Naive thymus-derived CD4-positive, alpha-beta T cell (primary cell): ENCODE data around the gene CUL9. TPM values are rescaled to one million over a fixed set of nuclear protein-coding genes. Genes with fewer than 3 reads are reported as not detected.

Experiments used
- ATAC-seq: fragments of 150-1000 bp; cut with Tn5 transposase; 2 replicates; pipeline ENCODE4 v1.10.0; 2021; ENCODE audit warnings: mild to moderate bottlenecking, moderate library complexity
- CTCF ChIA-PET: fragments of 350-600 bp; sonication (Branson Sonifier 250); formaldehyde crosslinking; loops from one replicate; lab custom pipeline; 2021; ENCODE audit warnings: antibody characterized with exemption; lab: Charles Lee
- POLR2A ChIA-PET: fragments of 350-600 bp; sonication (Branson Sonifier 250); formaldehyde crosslinking; loops from one replicate; lab custom pipeline; 2021; ENCODE audit warnings: antibody characterized with exemption, inconsistent platforms; lab: Charles Lee
- DNase-seq, 9 donors: peaks; one replicate each; pipeline versions ENCODE4 v3.0.0 to v3.0.0-alpha.2; 2020 to 2022; ENCODE audit warnings: mixed read lengths in 1 of 9
- H3K27ac ChIP-seq: one replicate; pipeline ENCODE4 v1.7.0; 2013; ENCODE audit warnings: mild to moderate bottlenecking, low read depth, low read length, moderate library complexity
- H3K27me3 ChIP-seq, 2 donors: one replicate each; pipeline ENCODE4 v1.7.0; 2013; ENCODE audit warnings: low read length in 2 of 2, mild to moderate bottlenecking in 2 of 2, moderate library complexity in 2 of 2; ENCODE audit not compliant: control insufficient read depth in 2 of 2, insufficient read depth in 2 of 2
- H3K36me3 ChIP-seq, 3 experiments: 1 replicate in 2 of 3; 2 replicates in 1 of 3; pipeline ENCODE4 v1.7.0; 2013; ENCODE audit warnings: low read length in 3 of 3, mild to moderate bottlenecking in 3 of 3, moderate library complexity in 1 of 3; ENCODE audit not compliant: insufficient read depth in 3 of 3, control insufficient read depth in 2 of 3
- H3K4me1 ChIP-seq, 2 donors: one replicate each; pipeline ENCODE4 v1.7.0; 2013; ENCODE audit warnings: low read length in 2 of 2, mild to moderate bottlenecking in 2 of 2, moderate library complexity in 1 of 2; ENCODE audit not compliant: control insufficient read depth in 2 of 2, insufficient read depth in 2 of 2
- H3K4me3 ChIP-seq: 2 replicates; pipeline ENCODE4 v1.7.0; 2013; ENCODE audit warnings: mild to moderate bottlenecking, low read length
- H3K9me3 ChIP-seq, 3 experiments: 1 replicate in 2 of 3; 2 replicates in 1 of 3; pipeline ENCODE4 v1.7.0; 2013; ENCODE audit warnings: low read length in 3 of 3; ENCODE audit not compliant: control insufficient read depth in 2 of 3
- H3K27ac Mint-ChIP-seq, 9 donors: one replicate each; pipeline ENCODE4 v1.8.0; 2020 to 2022; ENCODE audit warnings: mixed read lengths in 9 of 9, mild to moderate bottlenecking in 8 of 9, moderate library complexity in 5 of 9, inconsistent platforms in 2 of 9
- H3K27me3 Mint-ChIP-seq, 5 donors: one replicate each; pipeline ENCODE4 v1.8.0; 2021 to 2022; ENCODE audit warnings: mixed read lengths in 5 of 5, mild to moderate bottlenecking in 1 of 5
- H3K36me3 Mint-ChIP-seq, 5 donors: one replicate each; pipeline ENCODE4 v1.8.0; 2020 to 2022; ENCODE audit warnings: mixed read lengths in 5 of 5, mild to moderate bottlenecking in 3 of 5, inconsistent platforms in 1 of 5
- H3K4me1 Mint-ChIP-seq, 7 donors: one replicate each; pipeline ENCODE4 v1.8.0; 2020 to 2022; ENCODE audit warnings: mixed read lengths in 7 of 7, mild to moderate bottlenecking in 3 of 7, inconsistent platforms in 1 of 7
- H3K4me3 Mint-ChIP-seq, 10 donors: one replicate each; pipeline ENCODE4 v1.8.0; 2020 to 2022; ENCODE audit warnings: mild to moderate bottlenecking in 10 of 10, mixed read lengths in 10 of 10, moderate library complexity in 6 of 10, inconsistent platforms in 2 of 10
- H3K9me3 Mint-ChIP-seq, 11 donors: one replicate each; pipeline ENCODE4 v1.8.0; 2020 to 2022; ENCODE audit warnings: mixed read lengths in 11 of 11, mild to moderate bottlenecking in 4 of 11, inconsistent platforms in 1 of 11, moderate library complexity in 1 of 11
- intact Hi-C, 2 donors: fragments of 100-400 bp; cut with micrococcal nuclease; formaldehyde crosslinking; loops; one replicate each; pipeline ENCODE4 v1.15.1; 2023
- polyA plus RNA-seq, 2 donors: library from polyadenylated mRNA; unstranded; fragments of 300-500 nt; fragmentation: Illumina TruSeq; gene quantifications; one replicate each; pipeline ENCODE4 v1.2.3, GENCODE V29; 2021
- total RNA-seq, 6 experiments: library from RNA in 5 of 6; stranded (reverse) in 5 of 6; gene quantifications; 1 replicate in 5 of 6; 2 replicates in 1 of 6; pipeline ENCODE4 v1.2.3 and lab custom pipeline; 2021 to 2026

Gene CUL9
- total and polyA plus RNA-seq, 7 experiments from 2014 or later, result 12.3 to 123 (median 97.3) TPM

DNA sequence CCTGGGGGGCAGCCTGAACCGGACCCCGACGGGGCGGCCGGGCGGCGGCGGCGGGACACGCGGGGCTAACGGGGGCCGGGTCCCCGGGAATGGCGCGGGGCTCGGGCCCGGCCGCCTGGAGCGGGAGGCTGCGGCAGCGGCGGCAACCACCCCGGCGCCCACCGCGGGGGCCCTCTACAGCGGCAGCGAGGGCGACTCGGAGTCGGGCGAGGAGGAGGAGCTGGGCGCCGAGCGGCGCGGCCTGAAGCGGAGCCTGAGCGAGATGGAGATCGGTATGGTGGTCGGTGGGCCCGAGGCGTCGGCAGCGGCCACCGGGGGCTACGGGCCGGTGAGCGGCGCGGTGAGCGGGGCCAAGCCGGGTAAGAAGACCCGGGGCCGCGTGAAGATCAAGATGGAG is 10.3 kb upstream of the CUL9 start:
- Mint-ChIP-seq H3K27ac (peak overlapping the region; percentile 87 to 98 (median 93)), H3K27me3 (peaks cover 0 to 2% (median 0%) of the 10 kb centered on the region in 5 donors), H3K4me1 (peaks cover 35 to 49% (median 40%) of the 10 kb centered on the region in 7 donors), H3K9me3 (no peaks in the 10 kb centered on the region), H3K4me3 (peak overlapping the region; percentile 85 to 99 (median 96)), H3K36me3 (peaks cover 0 to 16% (median 0%) of the 10 kb centered on the region in 5 donors)
- ATAC-seq (no peak), DNase-seq (peak in 6 of 9 donors; percentile 30 to 58 (median 50))
- Histone ChIP-seq H3K27me3 (no peaks in the 10 kb centered on the region), H3K27ac (peak overlapping the region; percentile 73), H3K36me3 (peaks cover 0 to 25% (median 10%) of the 10 kb centered on the region in 3 experiments), H3K4me1 (peaks cover 26 to 29% of the 10 kb centered on the region in 2 donors), H3K9me3 (no peaks in the 10 kb centered on the region), H3K4me3 (peak overlapping the region; percentile 76)
- ChIA-PET CTCF (no interaction called here), POLR2A (interaction anchor here (0.6 to 4.9 kb wide), 8 partner anchors 9 to 243 kb away, joined by 3 to 21 read pairs (median 6); partner anchors contain the start of genes CNPY3, CUL9, DNPH1 and KLHDC3)
- intact Hi-C loops, result loop anchor here (1.0 to 5.0 kb wide), 29 partner anchors 13 to 1384 kb away; partner anchors contain the start of genes ABCC10 (in 2 of the 2), BICRAL (in 2 of the 2), CNPY3 (in 2 of the 2) and GTPBP2 (in 2 of the 2)

DNA sequence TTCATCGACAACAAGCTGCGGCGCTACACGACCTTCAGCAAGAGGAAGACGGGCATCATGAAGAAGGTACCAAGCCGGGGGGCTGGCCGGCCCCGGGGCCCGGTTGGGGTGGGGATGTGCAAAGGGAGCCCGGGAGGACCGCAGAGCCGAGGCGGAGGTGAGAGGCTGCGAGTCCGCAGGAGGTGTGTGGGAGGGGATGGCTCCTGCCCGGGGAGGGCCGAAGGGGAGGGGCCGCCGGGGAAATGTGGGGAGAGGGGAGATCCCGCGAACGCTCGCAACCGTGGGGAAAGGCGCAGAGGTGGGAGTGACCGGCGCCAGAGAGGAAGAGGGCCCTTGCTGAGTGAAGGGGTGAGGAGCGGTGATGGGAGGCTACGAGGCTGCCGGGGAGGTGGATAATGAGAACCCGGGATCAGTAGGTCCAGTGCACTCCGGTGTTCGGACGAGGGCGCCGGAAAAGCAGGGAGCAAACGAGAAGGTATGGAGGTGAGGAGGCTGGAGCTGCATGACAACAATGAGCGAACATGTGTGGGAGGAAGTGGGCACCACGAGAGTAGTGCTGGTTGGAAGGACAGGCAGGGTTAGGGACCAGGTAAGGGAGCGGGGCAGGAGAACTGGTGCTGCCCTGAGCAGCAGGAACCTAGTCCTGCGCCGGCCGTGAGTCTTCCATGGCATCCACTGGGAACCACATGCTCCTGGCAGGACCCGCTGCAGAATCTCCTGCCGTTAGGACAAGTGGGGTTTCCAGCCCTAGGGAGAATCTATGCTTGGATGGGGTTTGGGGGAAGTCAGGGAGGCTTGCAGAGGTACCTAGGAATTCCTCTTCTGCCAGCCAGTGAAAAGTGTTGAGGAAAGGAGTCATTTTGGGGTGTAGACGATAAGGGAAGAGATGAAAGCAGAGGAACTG is 9.6 kb upstream of the CUL9 start:
- H3K36me3 Mint-ChIP-seq, result peaks cover 0 to 16% (median 0%) of the 10 kb centered on the region in 5 donors
- H3K4me3 Mint-ChIP-seq, result peak overlapping the region; percentile 85 to 99 (median 96)
- Histone ChIP-seq H3K27ac (peak overlapping the region; percentile 73), H3K4me3 (peak overlapping the region; percentile 72), H3K4me1 (peaks cover 26 to 29% of the 10 kb centered on the region in 2 donors), H3K9me3 (no peaks in the 10 kb centered on the region), H3K36me3 (peaks cover 0 to 31% (median 13%) of the 10 kb centered on the region in 3 experiments), H3K27me3 (no peaks in the 10 kb centered on the region)
- intact Hi-C loops, result loop anchor here (5.0 kb wide), 10 partner anchors 105 to 1385 kb away; partner anchors contain the start of genes GTPBP2 (in 1 of the 2), MRPS10 (in 1 of the 2), POLH (in 1 of the 2) and TOMM6 (in 1 of the 2)
- no peak for ATAC-seq
- H3K4me1 Mint-ChIP-seq, result peaks cover 35 to 49% (median 40%) of the 10 kb centered on the region in 7 donors
- H3K27ac Mint-ChIP-seq, result peak overlapping the region; percentile 87 to 98 (median 93)
- no peaks in the 10 kb centered on the region for H3K9me3 Mint-ChIP-seq
- POLR2A ChIA-PET, result interaction anchor here (0.6 to 4.9 kb wide), 10 partner anchors 8 to 243 kb away, joined by 3 to 21 read pairs (median 6); partner anchors contain the start of genes CNPY3, CUL9, DNPH1 and KLHDC3
- DNase-seq, result peak in 7 of 9 donors; percentile 19 to 74 (median 28)
- CTCF ChIA-PET, result no interaction called here
- peaks cover 0 to 2% (median 0%) of the 10 kb centered on the region in 5 donors for H3K27me3 Mint-ChIP-seq

DNA sequence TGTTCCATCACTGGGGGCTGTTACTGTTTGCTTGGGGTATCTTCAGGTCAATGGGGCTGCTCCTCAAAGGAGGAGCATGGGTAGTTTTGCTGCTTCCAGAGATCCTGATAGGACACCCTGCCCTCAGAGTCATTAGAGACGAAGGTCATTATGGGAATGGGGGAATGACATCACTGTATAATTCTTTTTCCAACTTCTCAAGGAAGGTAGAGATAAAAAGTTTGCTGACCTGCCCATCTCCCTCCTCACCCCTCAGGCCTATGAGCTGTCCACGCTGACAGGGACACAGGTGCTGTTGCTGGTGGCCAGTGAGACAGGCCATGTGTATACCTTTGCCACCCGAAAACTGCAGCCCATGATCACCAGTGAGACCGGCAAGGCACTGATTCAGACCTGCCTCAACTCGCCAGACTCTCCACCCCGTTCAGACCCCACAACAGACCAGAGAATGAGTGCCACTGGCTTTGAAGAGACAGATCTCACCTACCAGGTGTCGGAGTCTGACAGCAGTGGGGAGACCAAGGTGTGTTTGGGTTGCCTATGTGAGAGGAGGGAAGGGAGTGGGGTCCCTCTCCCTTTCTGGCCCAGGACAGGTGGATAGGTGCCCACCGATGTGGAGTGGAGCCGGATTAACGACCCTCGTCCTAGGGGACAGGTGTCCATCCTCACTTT is 8.3 kb upstream of the CUL9 start:
- Histone ChIP-seq H3K27me3 (no peaks in the 10 kb centered on the region), H3K4me1 (peaks cover 26 to 29% of the 10 kb centered on the region in 2 donors), H3K4me3 (peak overlapping the region; percentile 72), H3K36me3 (peaks cover 7 to 45% (median 13%) of the 10 kb centered on the region in 3 experiments), H3K27ac (peak overlapping the region; percentile 73), H3K9me3 (no peaks in the 10 kb centered on the region)
- ATAC-seq (no peak), DNase-seq (peak in 6 of 9 donors; percentile 23 to 39 (median 31))
- intact Hi-C loops, result loop anchor here (1.0 to 5.0 kb wide), 19 partner anchors 9 to 1439 kb away; partner anchors contain the start of genes CUL9 (in 2 of the 2), GTPBP2 (in 1 of the 2), MRPS10 (in 1 of the 2) and POLH (in 1 of the 2)
- Mint-ChIP-seq H3K9me3 (no peaks in the 10 kb centered on the region), H3K36me3 (peaks cover 0 to 25% (median 10%) of the 10 kb centered on the region in 5 donors), H3K27ac (peak overlapping the region; percentile 70 to 98 (median 94)), H3K4me3 (peak overlapping the region; percentile 85 to 99 (median 96)), H3K4me1 (peaks cover 35 to 49% (median 40%) of the 10 kb centered on the region in 7 donors), H3K27me3 (peaks cover 0 to 2% (median 0%) of the 10 kb centered on the region in 5 donors)
- ChIA-PET CTCF (interaction anchor here (0.7 to 1.6 kb wide), 3 partner anchors 8 to 53 kb away, joined by 3 to 6 read pairs (median 4); partner anchors contain the start of gene CUL9), POLR2A (interaction anchor here (1.0 to 4.9 kb wide), 9 partner anchors 9 to 244 kb away, joined by 3 to 21 read pairs (median 8); partner anchors contain the start of genes CNPY3, CUL9 and DNPH1)

DNA sequence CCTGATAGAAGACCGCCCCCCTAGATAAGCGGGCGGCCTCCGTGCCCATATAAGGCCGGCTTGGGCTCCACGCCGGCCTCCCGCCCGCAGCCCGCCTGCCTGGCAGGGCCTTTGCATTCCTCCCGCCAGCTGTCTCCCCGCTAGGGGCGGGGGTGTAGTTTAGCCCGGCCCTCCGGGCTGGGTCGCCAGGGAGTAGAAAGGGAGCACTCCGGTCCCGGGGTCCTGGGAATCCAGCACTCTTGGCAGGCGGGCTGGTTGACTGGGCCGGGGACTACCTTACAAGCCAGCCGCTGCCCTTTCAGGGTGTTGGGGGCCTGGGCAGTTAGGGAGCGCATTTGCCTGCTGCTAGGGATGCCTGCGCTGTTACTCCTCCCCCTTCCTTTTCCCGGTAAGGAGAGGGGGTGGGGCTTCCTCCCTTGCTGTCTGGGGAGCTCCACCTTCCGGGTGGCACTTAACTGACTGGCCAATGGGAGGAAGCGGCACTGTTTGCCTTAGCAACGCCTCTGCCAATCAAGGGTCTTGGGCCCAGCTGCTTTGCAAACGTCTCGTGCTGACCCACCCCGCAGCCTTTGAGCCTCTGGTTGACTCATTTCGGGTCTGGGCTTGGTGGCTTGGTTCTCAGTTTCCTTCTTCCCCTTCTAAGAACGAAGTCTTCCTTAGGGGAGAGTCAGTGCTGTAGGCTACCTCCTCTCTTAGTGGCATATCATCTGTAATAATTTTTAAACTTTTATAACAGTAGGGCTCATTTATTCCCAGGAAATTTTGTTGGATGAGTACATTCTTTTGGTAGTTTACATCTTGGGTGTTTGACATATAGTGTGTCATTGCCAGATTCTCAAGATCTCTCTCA is 7.5 kb upstream of the CUL9 start:
- H3K27me3 Mint-ChIP-seq, result peaks cover 0 to 2% (median 0%) of the 10 kb centered on the region in 5 donors
- H3K4me1 ChIP-seq, result peaks cover 26 to 29% of the 10 kb centered on the region in 2 donors
- peak overlapping the region; percentile 90 to 98 (median 94) for H3K27ac Mint-ChIP-seq
- peaks cover 0 to 27% (median 11%) of the 10 kb centered on the region in 5 donors for H3K36me3 Mint-ChIP-seq
- ChIA-PET POLR2A (interaction anchor here (0.6 to 4.9 kb wide), 14 partner anchors 8 to 408 kb away, joined by 3 to 21 read pairs (median 4); partner anchors contain the start of genes CNPY3, CUL9, DNPH1 and PEX6), CTCF (interaction anchor here (0.7 to 1.6 kb wide), 2 partner anchors 11 to 53 kb away, joined by 4 to 6 read pairs; no protein-coding TSS in a partner anchor)
- no peaks in the 10 kb centered on the region for H3K9me3 ChIP-seq
- H3K4me3 ChIP-seq, result peak overlapping the region; percentile 72
- H3K27me3 ChIP-seq, result no peaks in the 10 kb centered on the region
- DNase-seq (peak; percentile 66 to 92 (median 88)), ATAC-seq (peak; percentile 77)
- no peaks in the 10 kb centered on the region for H3K9me3 Mint-ChIP-seq
- H3K36me3 ChIP-seq, result peaks cover 10 to 52% (median 13%) of the 10 kb centered on the region in 3 experiments
- H3K4me3 Mint-ChIP-seq, result peak overlapping the region; percentile 85 to 99 (median 96)
- peaks cover 35 to 49% (median 40%) of the 10 kb centered on the region in 7 donors for H3K4me1 Mint-ChIP-seq
- intact Hi-C loops, result loop anchor here (1.0 to 5.0 kb wide), 19 partner anchors 8 to 1440 kb away; partner anchors contain the start of genes CUL9 (in 2 of the 2), GTPBP2 (in 1 of the 2), MRPS10 (in 1 of the 2) and POLH (in 1 of the 2)
- H3K27ac ChIP-seq, result peak overlapping the region; percentile 73
